HG02798 (cell line): ENCODE results near the gene EML4.
"Not testable (repeated sequence)": the region's sequence is repeated elsewhere in the genome, so short reads cannot be mapped to it uniquely, and the experiment has no call there.

Experiments used
- ATAC-seq: cut with Tn5 transposase; IDR thresholded peaks from one replicate; pipeline ENCODE4 v1.9.1; 2021; ENCODE audit warnings: mild to moderate bottlenecking; ENCODE audit not compliant: unreplicated experiment, poor library complexity

EML4 gene

DNA sequence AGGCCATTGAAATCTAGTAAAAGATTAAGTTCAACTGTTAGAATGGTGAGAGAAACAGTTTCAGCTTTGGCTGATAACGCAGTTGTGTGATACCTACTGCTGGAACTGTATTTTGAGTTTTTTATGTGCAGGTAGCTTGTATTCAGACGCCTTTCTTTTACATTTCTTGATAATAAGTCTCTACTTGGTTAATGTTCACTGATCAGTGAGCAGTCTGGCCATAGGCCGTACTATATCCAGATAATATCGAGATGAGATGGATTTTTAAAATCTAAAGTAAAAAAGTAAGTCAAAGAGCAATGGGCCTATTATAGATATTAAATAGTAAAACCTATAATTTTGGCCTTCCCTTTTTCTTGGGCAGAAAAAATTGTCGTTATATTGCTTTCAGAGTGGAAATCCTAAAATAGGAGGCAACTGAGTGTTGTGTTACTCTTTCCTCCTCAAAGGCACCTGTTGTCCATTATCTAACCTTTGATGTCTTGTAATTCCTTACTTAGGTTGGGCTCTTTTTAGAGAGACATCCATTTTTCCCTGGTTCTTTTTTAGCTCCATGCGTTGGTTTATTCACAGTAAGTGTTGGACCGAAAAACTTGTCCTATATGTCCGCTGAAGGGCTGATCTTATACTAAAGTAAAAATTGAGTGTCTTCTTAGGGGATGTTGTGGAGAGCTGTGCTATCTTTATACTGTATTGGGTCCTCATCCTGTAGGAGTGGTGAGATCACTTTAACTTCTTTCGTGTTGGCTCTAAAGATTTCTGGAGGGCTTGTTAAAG, 1.7 kb downstream of the EML4 start:
- ATAC-seq, result no peak

- peak; percentile 49 for ATAC-seq
Measured at GRCh38 chr2:42171396-42171980, 2.3 kb downstream of the EML4 start.

DNA sequence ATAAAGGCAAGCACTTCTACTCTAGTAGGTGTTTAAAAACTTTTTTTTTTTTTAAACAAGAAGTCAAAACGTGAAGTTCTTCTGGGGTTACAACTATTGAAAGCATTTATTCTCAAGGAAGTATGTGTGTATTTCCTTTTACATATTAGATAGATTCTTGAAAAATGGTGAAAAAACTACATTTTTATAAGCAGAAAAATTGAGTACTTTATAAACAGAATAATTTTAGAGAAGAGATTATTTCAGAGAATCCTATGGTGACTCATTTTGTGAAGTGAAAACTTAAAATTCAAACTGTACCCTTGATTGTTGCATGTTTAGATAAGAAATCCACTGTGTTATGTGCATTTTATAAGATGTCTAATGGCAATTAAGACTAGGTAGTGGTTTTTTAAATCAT, 2.9 kb downstream of the EML4 start:
- no peak for ATAC-seq

DNA sequence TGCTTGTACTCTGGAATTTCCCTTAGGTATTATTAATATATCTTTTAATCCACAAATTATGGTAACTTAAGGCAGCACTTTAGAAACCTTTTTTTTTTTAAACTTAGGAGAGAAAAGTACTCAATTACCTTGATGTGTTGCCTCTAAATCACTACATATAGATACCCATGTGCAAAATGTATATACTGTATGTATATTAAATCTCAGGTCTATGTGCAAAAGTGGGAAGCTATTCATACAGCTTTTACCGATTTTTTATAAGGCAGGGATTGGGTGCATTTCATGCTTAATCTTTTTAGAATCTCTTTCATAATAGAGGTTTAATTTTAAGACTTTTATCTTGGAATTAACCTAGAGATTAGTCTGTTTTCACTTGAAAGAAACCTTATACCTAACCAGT, 3.4 kb downstream of the EML4 start:
- ATAC-seq, result no peak

DNA sequence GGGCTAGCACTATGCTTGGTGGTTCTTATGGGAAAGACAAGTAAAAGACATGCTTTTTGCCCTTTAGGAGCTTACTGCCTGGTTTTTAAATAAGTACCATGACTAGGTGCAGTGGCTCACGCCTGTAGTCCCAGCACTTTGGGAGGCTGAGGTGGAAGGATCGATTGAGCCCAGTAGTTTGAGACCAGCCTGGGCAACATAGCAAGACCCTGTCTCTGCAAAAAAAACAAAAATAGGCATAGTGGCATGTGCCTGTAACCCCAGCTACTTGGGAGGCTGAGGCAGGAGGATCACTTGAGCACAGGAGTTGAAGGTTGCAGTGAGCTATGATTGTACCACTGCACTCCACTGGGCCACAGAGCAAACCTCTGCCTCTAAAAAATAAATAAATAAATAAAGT, 4.3 kb downstream of the EML4 start:
- ATAC-seq, result not testable (repeated sequence)

GRCh38 chr2:42176992-42177738, 8.0 kb downstream of the EML4 start:
- no peak for ATAC-seq

DNA sequence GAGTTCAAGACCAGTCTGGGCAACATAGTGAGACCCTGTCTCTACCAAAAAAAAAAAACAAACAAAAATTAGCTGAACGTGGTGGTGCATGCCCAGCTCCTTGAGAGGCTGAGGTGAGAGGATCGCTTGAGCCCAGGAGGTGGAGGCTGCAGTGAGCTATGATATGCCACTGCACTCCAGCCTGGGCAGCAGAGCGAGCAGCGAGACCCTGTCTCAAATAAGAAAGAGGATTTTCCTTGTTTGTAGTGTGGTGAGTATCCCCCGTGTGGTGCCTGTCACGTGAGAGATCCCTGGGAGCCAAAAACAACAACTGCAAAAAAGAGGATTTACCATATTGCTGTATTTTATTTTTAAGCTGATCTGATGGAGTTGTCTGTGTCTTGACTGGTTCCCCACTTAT, 9.2 kb downstream of the EML4 start:
- ATAC-seq, result no peak

DNA sequence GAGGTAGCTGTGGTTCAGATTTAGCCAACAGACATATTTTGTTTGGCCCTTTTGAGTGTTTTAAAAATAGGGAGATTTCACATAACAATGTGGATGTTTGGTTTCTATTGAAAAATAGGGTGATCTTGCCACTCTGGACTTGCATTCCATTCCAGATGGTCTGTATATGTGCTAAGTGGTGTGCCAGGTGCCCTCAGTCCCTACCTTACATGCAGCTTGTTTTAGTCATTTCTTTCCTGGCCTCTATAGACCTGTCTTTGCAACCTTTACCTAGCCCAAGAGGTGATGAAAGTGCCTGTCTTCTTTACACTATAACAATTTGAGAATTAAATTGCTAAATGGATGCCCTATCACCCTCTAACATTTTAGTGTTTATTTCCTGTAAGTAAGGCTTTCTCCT, 11.1 kb downstream of the EML4 start:
- ATAC-seq, result no peak

- no peak for ATAC-seq
Measured at GRCh38 chr2:42182654-42183308, 13.6 kb downstream of the EML4 start.

GRCh38 chr2:42183775-42184174, 14.6 kb downstream of the EML4 start:
- ATAC-seq, result no peak

DNA sequence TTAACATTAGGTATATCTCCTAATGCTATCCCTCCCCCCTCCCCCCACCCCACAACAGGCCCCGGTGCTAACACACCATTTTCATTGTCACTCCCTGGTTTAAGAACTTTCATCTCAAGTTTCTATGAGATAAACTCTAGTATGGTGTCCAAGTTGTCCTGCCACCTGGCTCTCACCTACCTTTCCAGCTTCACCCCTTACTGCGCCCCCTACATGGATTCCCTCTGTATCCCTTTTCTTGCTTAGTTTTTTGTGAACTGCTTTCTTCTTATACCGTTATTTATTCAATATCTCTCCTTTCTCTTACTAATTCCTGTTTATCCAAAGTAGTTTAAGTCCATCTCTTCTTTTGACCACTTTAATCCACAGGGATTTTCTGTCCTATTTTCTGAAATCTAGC, 15.2 kb downstream of the EML4 start:
- ATAC-seq, result no peak

DNA sequence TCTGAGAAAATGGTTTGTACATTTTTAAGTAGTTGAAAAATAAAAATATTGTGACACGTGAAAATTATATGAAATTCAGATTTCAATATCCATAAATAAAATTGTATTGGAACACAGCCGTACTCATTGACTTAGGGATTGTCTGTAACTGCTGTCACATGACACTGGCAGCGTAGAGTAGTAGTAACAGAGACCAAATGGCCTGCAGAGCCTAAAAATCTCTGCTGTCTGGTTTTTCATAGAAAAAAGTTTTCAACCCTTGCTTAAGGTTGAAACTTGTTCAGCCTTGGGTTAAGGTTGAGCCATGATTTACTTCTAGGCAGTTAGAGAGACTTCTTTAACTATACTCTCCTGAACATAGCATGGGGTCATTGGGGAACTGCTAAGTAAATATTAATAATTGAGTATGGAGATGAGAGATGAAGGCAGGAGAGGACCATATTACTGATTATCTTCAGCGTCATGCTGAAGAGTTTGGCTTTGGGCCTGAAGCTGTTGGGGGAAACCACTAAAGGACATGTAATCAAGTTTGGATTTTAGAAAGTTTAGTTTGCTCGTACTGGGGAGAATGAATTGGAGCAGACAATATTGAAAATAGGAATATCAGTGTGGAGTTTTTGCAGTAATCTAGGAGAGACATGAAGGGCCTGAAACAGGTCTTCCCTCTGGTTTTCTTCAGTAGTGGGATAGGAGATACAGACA, 16.2 kb downstream of the EML4 start:
- ATAC-seq, result no peak

DNA sequence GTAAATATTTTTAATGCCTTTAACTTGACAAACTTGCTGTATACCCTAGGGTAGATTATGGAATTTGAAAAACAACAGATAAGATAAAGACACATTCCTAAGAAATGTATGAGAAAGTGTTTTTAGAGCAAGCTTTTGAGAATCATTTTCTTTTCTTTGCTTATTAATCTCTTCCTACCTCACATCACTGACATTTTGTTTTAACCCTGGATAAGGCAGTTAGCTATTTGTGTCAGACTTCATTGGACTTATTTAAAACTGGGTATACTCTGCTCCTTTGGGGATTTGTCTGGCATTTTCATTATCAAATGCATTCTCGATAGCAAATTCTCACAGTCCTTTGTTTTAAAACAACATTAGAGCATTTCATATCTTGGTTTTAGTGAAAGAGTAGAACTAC, 17.2 kb downstream of the EML4 start:
- no peak for ATAC-seq

DNA sequence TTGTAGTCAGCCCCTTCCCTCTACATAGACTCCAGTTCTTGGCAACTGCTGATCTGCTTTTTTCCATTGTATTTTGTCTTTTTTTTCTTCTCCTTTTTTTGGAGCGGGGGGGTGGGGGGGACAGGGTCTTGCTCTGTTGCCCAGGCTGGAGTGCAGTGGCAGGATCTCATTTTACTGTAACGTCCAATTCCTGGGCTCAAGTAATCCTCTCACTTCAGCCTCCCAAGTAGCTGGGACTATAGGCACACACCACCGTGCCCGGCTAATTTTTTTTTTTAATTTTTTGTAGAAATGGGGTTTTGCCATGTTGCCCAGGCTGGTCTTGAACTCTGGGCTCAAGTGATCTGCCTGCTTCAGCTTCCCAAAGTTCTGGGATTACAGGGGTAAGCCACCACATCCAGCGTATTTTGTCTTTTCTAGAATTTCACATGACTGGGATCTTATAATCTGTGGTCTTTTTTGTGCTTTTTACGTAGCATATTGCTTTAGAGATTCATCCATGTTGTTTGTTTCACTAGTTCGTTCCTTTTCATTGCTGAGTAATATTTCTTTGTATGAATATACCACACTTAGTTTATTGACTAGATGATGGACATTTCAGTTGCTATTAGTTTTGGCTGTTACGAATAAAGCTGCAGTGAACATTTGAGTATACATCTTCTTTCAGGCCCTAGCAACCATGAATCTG, 17.9 kb downstream of the EML4 start:
- no peak for ATAC-seq

DNA sequence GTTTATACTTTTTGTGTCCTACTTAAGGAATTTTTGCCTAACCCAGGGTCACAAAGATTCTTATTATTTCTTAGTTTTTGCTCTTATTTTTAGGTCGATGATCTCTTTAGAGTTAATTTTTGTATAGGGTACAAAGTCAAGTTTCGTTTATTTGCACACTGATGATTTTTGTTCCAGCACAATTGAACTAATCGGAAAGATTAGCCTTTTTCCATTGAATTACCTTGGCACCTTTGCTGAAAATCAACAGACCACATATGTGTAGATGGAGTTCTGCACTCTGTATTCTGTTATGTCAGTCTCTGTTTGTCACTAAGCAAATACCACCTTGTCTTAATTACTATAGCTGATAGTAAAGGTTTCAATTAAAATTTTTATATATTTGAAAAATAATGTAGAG, 18.7 kb downstream of the EML4 start:
- no peak for ATAC-seq

DNA sequence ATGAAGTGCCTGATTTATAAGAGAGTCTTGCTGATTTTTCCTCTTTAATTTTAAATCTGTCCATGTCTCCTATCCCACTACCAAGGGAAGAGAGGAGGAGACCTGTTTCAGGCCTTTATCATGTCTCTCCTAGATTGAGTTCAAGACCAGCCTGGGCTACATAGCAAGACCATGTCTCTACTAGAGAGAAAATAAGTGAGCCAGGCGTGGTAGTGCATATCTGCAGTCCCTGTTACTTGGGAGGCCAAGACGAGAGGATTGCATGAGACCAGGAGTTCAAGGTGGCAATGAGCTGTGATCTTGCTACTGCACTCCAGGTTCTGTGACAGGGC, 20.0 kb downstream of the EML4 start:
- ATAC-seq, result no peak

DNA sequence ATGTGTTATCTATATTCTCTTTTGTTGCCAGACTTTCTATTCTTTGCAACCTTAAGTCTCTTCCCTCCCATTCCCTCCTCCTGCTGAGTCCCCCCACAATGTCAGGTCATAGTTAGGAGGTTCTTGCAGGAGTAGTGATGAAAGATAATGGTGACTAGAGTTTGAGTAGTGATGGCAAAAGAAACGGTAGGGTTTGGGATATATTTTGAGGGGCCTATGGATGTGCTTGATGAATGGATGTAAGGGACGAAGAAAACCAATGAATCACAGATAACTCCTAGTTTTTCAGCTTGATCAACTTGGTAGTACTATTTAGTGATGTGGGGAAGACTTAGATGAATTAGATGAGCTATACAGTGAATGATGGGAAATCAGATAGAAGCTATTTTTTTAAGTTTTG, 21.0 kb downstream of the EML4 start:
- no peak for ATAC-seq

- no peak for ATAC-seq
Measured at GRCh38 chr2:42191285-42192009, 22.3 kb downstream of the EML4 start.

DNA sequence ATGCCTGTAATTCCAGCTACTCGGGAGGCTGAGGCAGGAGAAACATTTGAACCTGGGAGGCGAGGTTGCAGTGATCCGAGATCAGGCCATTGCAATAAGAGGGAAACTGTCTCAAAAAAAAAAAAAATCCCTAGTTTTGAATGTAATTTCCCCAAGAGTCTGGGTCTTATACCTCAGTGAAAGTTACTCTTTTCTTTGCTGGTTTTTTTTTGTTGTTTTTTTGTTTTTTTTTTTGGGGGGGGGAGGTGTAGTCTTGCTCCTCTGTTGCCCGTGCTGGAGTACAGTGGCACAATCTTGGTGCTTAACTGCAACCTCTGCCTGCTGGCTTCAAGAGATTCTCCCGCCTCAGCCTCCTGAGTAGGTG, 22.8 kb downstream of the EML4 start:
- ATAC-seq, result no peak
